Left renal cortex interstitium (tissue), 4 donors: ENCODE data around the gene PROSER3. TPM values are rescaled to one million over a fixed set of nuclear protein-coding genes. Genes with fewer than 3 reads are reported as not detected.
"Not testable (repeated sequence)": the region's sequence is repeated elsewhere in the genome, so short reads cannot be mapped to it uniquely, and the experiment has no call there.

Experiments used
- DNase-seq, 4 donors: peaks; one replicate each; pipeline ENCODE4 v3.0.0-alpha.2; 2013; ENCODE audit warnings: low read depth in 4 of 4, low spot score in 2 of 4, missing footprints in 1 of 4
- polyA plus RNA-seq, 4 donors: library from polyadenylated mRNA; unstranded; fragments of 120-200 nt; gene quantifications; one replicate each; pipeline ENCODE4 v1.2.1, GENCODE V29; 2013; ENCODE audit not compliant: insufficient read length in 4 of 4

The PROSER3 gene
- polyA plus RNA-seq, 4 donors = 11.5 to 28.6 (median 18.2) TPM

- DNase-seq = no peak
Observed at GRCh38 chr19:35751839-35752745, 5.9 kb upstream of the PROSER3 start.

GRCh38 chr19:35752746-35753350, 5.1 kb upstream of the PROSER3 start:
- no peak for DNase-seq

- DNase-seq = no peak
Observed at GRCh38 chr19:35753634-35754369, 4.2 kb upstream of the PROSER3 start.

- DNase-seq = no peak
Observed at GRCh38 chr19:35754370-35755130, 3.4 kb upstream of the PROSER3 start.

GRCh38 chr19:35755131-35755549, 2.8 kb upstream of the PROSER3 start:
- no peak for DNase-seq

GRCh38 chr19:35755550-35756376, 2.2 kb upstream of the PROSER3 start:
- no peak for DNase-seq

GRCh38 chr19:35756377-35757230, 1.4 kb upstream of the PROSER3 start, which contains the start of gene HSPB6:
Gene HSPB6 (minus strand): TSS chr19:35757029. CDS start chr19:35757008, 21 bp downstream.
- DNase-seq = no peak

- no peak for DNase-seq
Observed at GRCh38 chr19:35757231-35757748, 686 bp upstream of the PROSER3 start.

GRCh38 chr19:35759697-35760096, 1.7 kb downstream of the PROSER3 start:
- DNase-seq = no peak

GRCh38 chr19:35760711-35761349, 2.9 kb downstream of the PROSER3 start:
- DNase-seq = no peak

GRCh38 chr19:35764432-35765315, 6.7 kb downstream of the PROSER3 start:
- no peak for DNase-seq

- DNase-seq = no peak
Observed at GRCh38 chr19:35766571-35767104, 8.7 kb downstream of the PROSER3 start.

- no peak for DNase-seq
Observed at GRCh38 chr19:35767288-35768081, 9.5 kb downstream of the PROSER3 start.

- no peak for DNase-seq
Observed at GRCh38 chr19:35768082-35768421, 10.1 kb downstream of the PROSER3 start.

GRCh38 chr19:35772362-35772761, 14.4 kb downstream of the PROSER3 start:
- not testable (repeated sequence) for DNase-seq
